ENCODE results near the gene PARD3. TPM values are rescaled to one million over a fixed set of nuclear protein-coding genes. Genes with fewer than 3 reads are reported as not detected.

The PARD3 gene
- total RNA-seq, 1 donor from 2014 or later, result 88.7 TPM

- H3K27ac ChIP-seq (ENCODE audit: low read depth, low read length), result no peak overlapping the region
- peaks cover 3 to 12% (median 9%) of the 10 kb centered on the region in 3 donors for H3K4me1 ChIP-seq (ENCODE audit: control insufficient read depth in 3 of 3, insufficient read depth in 3 of 3, low read length in 3 of 3)
- H3K9ac ChIP-seq (ENCODE audit: low read depth in 1 of 3, low read length in 3 of 3), result no peak overlapping the region
- H3K9me3 ChIP-seq (ENCODE audit: control insufficient read depth in 3 of 3, low read length in 3 of 3), result no peaks in the 10 kb centered on the region
- no peaks in the 10 kb centered on the region for H3K27me3 ChIP-seq (ENCODE audit: control insufficient read depth in 3 of 3, insufficient read depth in 3 of 3, low read length in 3 of 3)
- H3K4me3 ChIP-seq (ENCODE audit: low read length in 3 of 3), result no peak overlapping the region
- no peaks in the 10 kb centered on the region for H3K36me3 ChIP-seq (ENCODE audit: control insufficient read depth in 3 of 3, insufficient read depth in 3 of 3, low read length in 3 of 3)
These were observed 146.0 kb downstream of the PARD3 start for GRCh38 chr10:34669079-34669478.

- Histone ChIP-seq H3K27me3 (ENCODE audit: control insufficient read depth in 3 of 3, insufficient read depth in 3 of 3, low read length in 3 of 3) (no peaks in the 10 kb centered on the region), H3K9me3 (ENCODE audit: control insufficient read depth in 3 of 3, low read length in 3 of 3) (no peaks in the 10 kb centered on the region), H3K4me1 (ENCODE audit: control insufficient read depth in 3 of 3, insufficient read depth in 3 of 3, low read length in 3 of 3) (peaks cover 3 to 8% (median 7%) of the 10 kb centered on the region in 3 donors), H3K27ac (ENCODE audit: low read depth, low read length) (no peak overlapping the region), H3K36me3 (ENCODE audit: control insufficient read depth in 3 of 3, insufficient read depth in 3 of 3, low read length in 3 of 3) (no peaks in the 10 kb centered on the region), H3K4me3 (ENCODE audit: low read length in 3 of 3) (no peak overlapping the region), H3K9ac (ENCODE audit: low read depth in 1 of 3, low read length in 3 of 3) (no peak overlapping the region)
These were observed 147.9 kb downstream of the PARD3 start for GRCh38 chr10:34667177-34667576.

GRCh38 chr10:34666008-34666704 lies 148.9 kb downstream of the PARD3 start:
- no peaks in the 10 kb centered on the region for H3K36me3 ChIP-seq (ENCODE audit: control insufficient read depth in 3 of 3, insufficient read depth in 3 of 3, low read length in 3 of 3)
- H3K9me3 ChIP-seq (ENCODE audit: control insufficient read depth in 3 of 3, low read length in 3 of 3), result no peaks in the 10 kb centered on the region
- H3K27ac ChIP-seq (ENCODE audit: low read depth, low read length), result no peak overlapping the region
- peaks cover 6 to 11% (median 7%) of the 10 kb centered on the region in 3 donors for H3K4me1 ChIP-seq (ENCODE audit: control insufficient read depth in 3 of 3, insufficient read depth in 3 of 3, low read length in 3 of 3)
- H3K9ac ChIP-seq (ENCODE audit: low read depth in 1 of 3, low read length in 3 of 3), result no peak overlapping the region
- H3K27me3 ChIP-seq (ENCODE audit: control insufficient read depth in 3 of 3, insufficient read depth in 3 of 3, low read length in 3 of 3), result no peaks in the 10 kb centered on the region
- H3K4me3 ChIP-seq (ENCODE audit: low read length in 3 of 3), result no peak overlapping the region

- Histone ChIP-seq H3K9me3 (ENCODE audit: control insufficient read depth in 3 of 3, low read length in 3 of 3) (no peaks in the 10 kb centered on the region), H3K4me1 (ENCODE audit: control insufficient read depth in 3 of 3, insufficient read depth in 3 of 3, low read length in 3 of 3) (peaks cover 3 to 6% (median 4%) of the 10 kb centered on the region in 3 donors), H3K36me3 (ENCODE audit: control insufficient read depth in 3 of 3, insufficient read depth in 3 of 3, low read length in 3 of 3) (no peaks in the 10 kb centered on the region), H3K4me3 (ENCODE audit: low read length in 3 of 3) (no peak overlapping the region), H3K27me3 (ENCODE audit: control insufficient read depth in 3 of 3, insufficient read depth in 3 of 3, low read length in 3 of 3) (no peaks in the 10 kb centered on the region), H3K27ac (ENCODE audit: low read depth, low read length) (no peak overlapping the region), H3K9ac (ENCODE audit: low read depth in 1 of 3, low read length in 3 of 3) (no peak overlapping the region)
These were observed 150.4 kb downstream of the PARD3 start for GRCh38 chr10:34664706-34665105.

GRCh38 chr10:34661580-34661979 lies 153.5 kb downstream of the PARD3 start:
- no peaks in the 10 kb centered on the region for H3K27me3 ChIP-seq (ENCODE audit: control insufficient read depth in 3 of 3, insufficient read depth in 3 of 3, low read length in 3 of 3)

GRCh38 chr10:34658934-34659333 lies 156.2 kb downstream of the PARD3 start:
- H3K27ac ChIP-seq (ENCODE audit: low read depth, low read length), result no peak overlapping the region
- no peak overlapping the region for H3K9ac ChIP-seq (ENCODE audit: low read depth in 1 of 3, low read length in 3 of 3)
- H3K4me1 ChIP-seq (ENCODE audit: control insufficient read depth in 3 of 3, insufficient read depth in 3 of 3, low read length in 3 of 3), result peaks cover 2 to 6% (median 3%) of the 10 kb centered on the region in 3 donors
- no peaks in the 10 kb centered on the region for H3K9me3 ChIP-seq (ENCODE audit: control insufficient read depth in 3 of 3, low read length in 3 of 3)
- H3K27me3 ChIP-seq (ENCODE audit: control insufficient read depth in 3 of 3, insufficient read depth in 3 of 3, low read length in 3 of 3), result no peaks in the 10 kb centered on the region
- no peaks in the 10 kb centered on the region for H3K36me3 ChIP-seq (ENCODE audit: control insufficient read depth in 3 of 3, insufficient read depth in 3 of 3, low read length in 3 of 3)
- H3K4me3 ChIP-seq (ENCODE audit: low read length in 3 of 3), result no peak overlapping the region

More at GRCh38 chr10:34661580-34661979, 153.5 kb downstream of the PARD3 start:
- Histone ChIP-seq H3K36me3 (ENCODE audit: control insufficient read depth in 3 of 3, insufficient read depth in 3 of 3, low read length in 3 of 3) (no peaks in the 10 kb centered on the region), H3K27ac (ENCODE audit: low read depth, low read length) (no peak overlapping the region), H3K9me3 (ENCODE audit: control insufficient read depth in 3 of 3, low read length in 3 of 3) (no peaks in the 10 kb centered on the region), H3K4me1 (ENCODE audit: control insufficient read depth in 3 of 3, insufficient read depth in 3 of 3, low read length in 3 of 3) (peaks cover 3 to 4% (median 3%) of the 10 kb centered on the region in 3 donors), H3K4me3 (ENCODE audit: low read length in 3 of 3) (no peak overlapping the region), H3K9ac (ENCODE audit: low read depth in 1 of 3, low read length in 3 of 3) (no peak overlapping the region)

- no peaks in the 10 kb centered on the region for H3K27me3 ChIP-seq (ENCODE audit: control insufficient read depth in 3 of 3, insufficient read depth in 3 of 3, low read length in 3 of 3)
- H3K27ac ChIP-seq (ENCODE audit: low read depth, low read length), result no peak overlapping the region
- H3K9me3 ChIP-seq (ENCODE audit: control insufficient read depth in 3 of 3, low read length in 3 of 3), result no peaks in the 10 kb centered on the region
- no peaks in the 10 kb centered on the region for H3K36me3 ChIP-seq (ENCODE audit: control insufficient read depth in 3 of 3, insufficient read depth in 3 of 3, low read length in 3 of 3)
- no peak overlapping the region for H3K4me3 ChIP-seq (ENCODE audit: low read length in 3 of 3)
- no peak overlapping the region for H3K9ac ChIP-seq (ENCODE audit: low read depth in 1 of 3, low read length in 3 of 3)
- H3K4me1 ChIP-seq (ENCODE audit: control insufficient read depth in 3 of 3, insufficient read depth in 3 of 3, low read length in 3 of 3), result peaks cover 3 to 10% (median 8%) of the 10 kb centered on the region in 3 donors
These were observed 158.4 kb downstream of the PARD3 start for GRCh38 chr10:34656661-34657060.

- H3K9ac ChIP-seq (ENCODE audit: low read depth in 1 of 3, low read length in 3 of 3), result no peak overlapping the region
- H3K27ac ChIP-seq (ENCODE audit: low read depth, low read length), result no peak overlapping the region
- peaks cover 3 to 10% (median 9%) of the 10 kb centered on the region in 3 donors for H3K4me1 ChIP-seq (ENCODE audit: control insufficient read depth in 3 of 3, insufficient read depth in 3 of 3, low read length in 3 of 3)
- no peaks in the 10 kb centered on the region for H3K36me3 ChIP-seq (ENCODE audit: control insufficient read depth in 3 of 3, insufficient read depth in 3 of 3, low read length in 3 of 3)
- no peak overlapping the region for H3K4me3 ChIP-seq (ENCODE audit: low read length in 3 of 3)
- no peaks in the 10 kb centered on the region for H3K27me3 ChIP-seq (ENCODE audit: control insufficient read depth in 3 of 3, insufficient read depth in 3 of 3, low read length in 3 of 3)
- H3K9me3 ChIP-seq (ENCODE audit: control insufficient read depth in 3 of 3, low read length in 3 of 3), result no peaks in the 10 kb centered on the region
These were observed 159.6 kb downstream of the PARD3 start for GRCh38 chr10:34655286-34656170.

- Histone ChIP-seq H3K9ac (ENCODE audit: low read depth in 1 of 3, low read length in 3 of 3) (no peak overlapping the region), H3K27ac (ENCODE audit: low read depth, low read length) (no peak overlapping the region), H3K4me1 (ENCODE audit: control insufficient read depth in 3 of 3, insufficient read depth in 3 of 3, low read length in 3 of 3) (peaks cover 3 to 12% (median 10%) of the 10 kb centered on the region in 3 donors), H3K4me3 (ENCODE audit: low read length in 3 of 3) (no peak overlapping the region), H3K27me3 (ENCODE audit: control insufficient read depth in 3 of 3, insufficient read depth in 3 of 3, low read length in 3 of 3) (no peaks in the 10 kb centered on the region), H3K9me3 (ENCODE audit: control insufficient read depth in 3 of 3, low read length in 3 of 3) (no peaks in the 10 kb centered on the region), H3K36me3 (ENCODE audit: control insufficient read depth in 3 of 3, insufficient read depth in 3 of 3, low read length in 3 of 3) (no peaks in the 10 kb centered on the region)
These were observed 160.9 kb downstream of the PARD3 start for GRCh38 chr10:34654211-34654610.

- H3K4me3 ChIP-seq (ENCODE audit: low read length in 3 of 3), result no peak overlapping the region
These were observed 161.6 kb downstream of the PARD3 start for GRCh38 chr10:34653530-34653929.

More at GRCh38 chr10:34653530-34653929, 161.6 kb downstream of the PARD3 start:
- Histone ChIP-seq H3K27ac (ENCODE audit: low read depth, low read length) (no peak overlapping the region), H3K9me3 (ENCODE audit: control insufficient read depth in 3 of 3, low read length in 3 of 3) (no peaks in the 10 kb centered on the region), H3K36me3 (ENCODE audit: control insufficient read depth in 3 of 3, insufficient read depth in 3 of 3, low read length in 3 of 3) (no peaks in the 10 kb centered on the region), H3K9ac (ENCODE audit: low read depth in 1 of 3, low read length in 3 of 3) (no peak overlapping the region), H3K27me3 (ENCODE audit: control insufficient read depth in 3 of 3, insufficient read depth in 3 of 3, low read length in 3 of 3) (no peaks in the 10 kb centered on the region), H3K4me1 (ENCODE audit: control insufficient read depth in 3 of 3, insufficient read depth in 3 of 3, low read length in 3 of 3) (peaks cover 3 to 13% (median 10%) of the 10 kb centered on the region in 3 donors)

Measured in skeletal muscle tissue (tissue), 4 donors.